SK-N-SH (cell line): ENCODE results near the gene SPATA2.

ENCODE experiments used
- SIN3A ChIP-seq: IDR thresholded peaks from 2 replicates; pipeline ENCODE4 v1.6.1; 2012; ENCODE audit warnings: low read depth, mild to moderate bottlenecking, low read length, moderate library complexity, borderline replicate concordance
- TAF1 ChIP-seq: IDR thresholded peaks from 2 replicates; pipeline ENCODE4 v1.6.1; 2012; ENCODE audit warnings: low read depth, mild to moderate bottlenecking, low read length, moderate library complexity, borderline replicate concordance
- TF ChIP-seq, protein P1 (sequence below): fragments of 200-600 bp; sonication (generic); IDR thresholded peaks from 2 replicates; pipeline ENCODE4 v1.6.1; 2017; ENCODE audit warnings: antibody characterized with exemption, mild to moderate bottlenecking, moderate library complexity

DNA sequence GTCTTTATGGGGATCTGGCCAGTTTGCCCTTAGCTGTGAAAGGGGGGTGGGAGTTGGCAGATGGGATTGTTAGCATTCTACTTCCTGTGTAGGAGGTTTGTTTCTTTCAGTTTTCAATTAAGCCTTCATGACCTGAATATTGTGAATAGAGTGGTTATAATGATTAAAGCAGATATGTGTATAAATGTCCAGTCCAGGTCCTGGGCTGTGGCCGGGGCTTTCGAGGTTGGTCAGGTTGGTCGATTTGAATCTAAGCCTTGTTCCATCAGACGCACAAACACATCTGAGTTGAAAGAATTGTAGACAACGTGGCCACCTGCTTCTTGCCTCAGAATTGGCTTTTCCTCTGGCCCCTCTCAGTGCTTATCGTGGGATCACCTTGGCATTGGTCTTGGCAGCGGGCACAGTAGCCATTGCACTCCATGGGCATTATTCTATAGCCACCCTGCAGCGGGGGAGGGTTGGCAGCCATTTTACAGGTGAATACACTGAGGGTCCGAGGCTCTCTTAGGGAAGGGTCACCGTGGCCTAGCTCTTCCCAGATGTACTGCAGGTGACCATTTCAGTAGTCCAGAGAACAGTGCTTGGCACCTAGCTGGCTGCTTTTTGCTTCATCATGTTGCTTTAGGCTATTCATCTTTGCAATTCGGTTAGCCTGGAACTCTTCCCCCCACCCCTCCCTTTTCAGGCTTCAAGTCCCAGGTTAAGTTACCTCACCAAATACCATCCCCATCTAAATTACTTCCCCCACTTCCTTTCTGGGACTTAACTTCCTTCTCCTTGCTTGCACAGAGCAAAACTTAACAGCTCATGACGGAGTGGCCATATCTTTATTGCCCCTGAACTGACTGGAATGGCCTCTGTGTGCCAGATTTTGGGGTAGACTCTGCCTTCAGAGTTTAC lies 21.9 kb upstream of the SPATA2 start:
- TF ChIP-seq SIN3A (no peak), TAF1 (no peak)
- TF ChIP-seq, protein P1, sequence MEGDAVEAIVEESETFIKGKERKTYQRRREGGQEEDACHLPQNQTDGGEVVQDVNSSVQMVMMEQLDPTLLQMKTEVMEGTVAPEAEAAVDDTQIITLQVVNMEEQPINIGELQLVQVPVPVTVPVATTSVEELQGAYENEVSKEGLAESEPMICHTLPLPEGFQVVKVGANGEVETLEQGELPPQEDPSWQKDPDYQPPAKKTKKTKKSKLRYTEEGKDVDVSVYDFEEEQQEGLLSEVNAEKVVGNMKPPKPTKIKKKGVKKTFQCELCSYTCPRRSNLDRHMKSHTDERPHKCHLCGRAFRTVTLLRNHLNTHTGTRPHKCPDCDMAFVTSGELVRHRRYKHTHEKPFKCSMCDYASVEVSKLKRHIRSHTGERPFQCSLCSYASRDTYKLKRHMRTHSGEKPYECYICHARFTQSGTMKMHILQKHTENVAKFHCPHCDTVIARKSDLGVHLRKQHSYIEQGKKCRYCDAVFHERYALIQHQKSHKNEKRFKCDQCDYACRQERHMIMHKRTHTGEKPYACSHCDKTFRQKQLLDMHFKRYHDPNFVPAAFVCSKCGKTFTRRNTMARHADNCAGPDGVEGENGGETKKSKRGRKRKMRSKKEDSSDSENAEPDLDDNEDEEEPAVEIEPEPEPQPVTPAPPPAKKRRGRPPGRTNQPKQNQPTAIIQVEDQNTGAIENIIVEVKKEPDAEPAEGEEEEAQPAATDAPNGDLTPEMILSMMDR, result no peak
